CD4-positive, alpha-beta T cell treated with Interleukin-6 for 4 hours (primary cell): ENCODE data around the gene KDM4C.
"Not testable (repeated sequence)": the region's sequence is repeated elsewhere in the genome, so short reads cannot be mapped to it uniquely, and the experiment has no call there.

Experiments used
- DNase-seq: peaks from one replicate; pipeline ENCODE4 v3.0.0-alpha.2; 2020; ENCODE audit warnings: mixed read lengths

KDM4C gene

GRCh38 chr9:7176561-7176960 is 418.8 kb downstream of the KDM4C start:
- no peak for DNase-seq

DNA sequence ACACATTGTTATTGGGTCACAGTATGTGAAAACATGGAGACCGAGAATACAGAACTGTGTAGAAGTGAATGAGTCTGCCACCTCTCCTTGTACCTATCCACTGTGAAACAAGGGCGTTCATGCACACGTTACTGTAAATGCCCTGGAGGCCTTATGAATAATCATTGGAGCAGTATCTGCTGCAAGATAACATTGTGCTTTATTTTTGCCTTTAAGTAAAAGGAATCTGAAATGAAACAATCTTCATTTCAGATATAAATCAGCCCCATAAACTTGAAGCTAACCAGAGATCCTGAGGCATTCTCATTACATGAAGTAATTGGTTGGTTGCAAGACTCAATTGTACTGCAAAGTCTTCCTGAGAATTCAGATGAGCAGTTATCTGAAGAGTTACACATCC is 419.6 kb downstream of the KDM4C start:
- no peak for DNase-seq

DNA sequence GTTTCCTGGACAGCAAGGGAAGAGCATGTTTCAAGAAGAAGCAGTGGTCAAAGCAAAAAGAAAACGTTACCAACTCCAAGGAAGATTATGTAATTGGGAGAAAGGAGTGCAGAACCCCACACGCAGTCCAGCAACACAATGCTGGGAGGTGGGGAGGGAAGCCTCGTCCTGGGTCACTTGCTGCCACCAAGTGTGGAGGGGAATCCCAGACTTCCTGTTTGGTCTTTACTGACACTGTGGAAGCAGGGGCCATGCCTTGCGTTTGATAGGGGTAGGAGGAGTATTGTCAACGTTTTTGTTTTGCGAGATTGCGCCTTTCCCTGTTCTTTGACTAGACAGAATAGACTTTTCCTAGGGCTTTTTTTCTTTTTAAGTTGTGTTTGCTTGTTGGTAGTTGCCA is 421.0 kb downstream of the KDM4C start:
- no peak for DNase-seq

DNA sequence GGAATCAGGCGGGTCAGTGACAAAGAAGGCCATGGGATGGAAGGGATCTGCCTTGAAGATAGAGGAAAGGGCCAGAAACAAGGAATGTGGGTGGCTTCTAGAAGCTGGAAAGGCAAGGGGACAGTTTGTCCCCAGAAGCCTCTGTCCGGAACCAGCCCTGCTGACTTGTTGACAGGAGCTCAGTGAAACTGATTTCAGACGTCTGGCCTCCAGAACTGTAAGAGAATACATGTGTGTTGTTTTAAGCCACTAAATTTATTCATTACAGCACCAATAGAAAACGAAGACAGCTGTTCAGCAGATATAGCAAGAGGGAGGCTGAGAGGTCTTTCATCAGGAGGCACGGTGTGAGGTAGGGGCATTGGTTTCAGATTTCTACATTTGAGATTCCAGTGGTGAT is 422.5 kb downstream of the KDM4C start:
- DNase-seq, result no peak

- not testable (repeated sequence) for DNase-seq
Observed at GRCh38 chr9:7183139-7183538, 425.4 kb downstream of the KDM4C start.

DNA sequence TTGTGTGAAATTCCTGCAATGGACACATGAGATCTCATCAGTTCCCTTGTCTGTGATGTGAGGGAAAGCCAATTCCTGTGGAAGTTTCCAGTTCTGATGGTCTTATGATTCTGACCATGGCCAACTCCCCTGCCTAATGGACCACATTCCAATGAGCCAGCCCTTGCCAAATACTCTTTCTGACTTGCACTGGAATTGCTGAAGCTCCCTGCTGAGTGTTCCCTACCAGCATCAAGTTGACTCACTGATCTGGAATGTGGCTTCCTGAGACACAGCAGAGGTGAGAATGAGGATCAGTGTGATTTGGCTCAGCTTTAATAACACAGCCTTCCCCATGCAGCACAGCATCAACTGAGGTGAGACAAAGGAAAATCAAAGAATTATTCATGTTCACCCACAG is 427.8 kb downstream of the KDM4C start:
- DNase-seq, result no peak

- no peak for DNase-seq
Observed at GRCh38 chr9:7186175-7186574, 428.4 kb downstream of the KDM4C start.

- no peak for DNase-seq
Observed at GRCh38 chr9:7192266-7192665, 434.5 kb downstream of the KDM4C start.

- DNase-seq, result no peak
Observed at GRCh38 chr9:7195526-7195925, 437.8 kb downstream of the KDM4C start.

DNA sequence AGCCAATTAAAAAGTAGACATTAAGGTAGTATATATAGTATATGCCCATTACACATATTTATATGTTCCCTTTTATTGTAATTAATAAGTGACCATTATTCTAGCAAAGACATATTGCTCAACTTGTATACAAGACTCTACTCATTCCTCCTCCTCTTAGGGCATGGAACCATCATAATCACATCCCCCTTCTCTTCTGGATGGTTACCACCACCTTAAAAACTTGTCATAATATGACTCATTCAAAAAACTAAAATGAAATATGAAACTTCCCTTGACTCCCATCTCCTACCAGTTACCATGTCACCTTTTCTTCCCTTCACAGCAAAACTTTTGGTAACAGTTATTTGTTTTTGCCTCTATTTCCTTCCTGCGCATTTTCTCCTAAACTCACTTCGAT is 438.7 kb downstream of the KDM4C start:
- no peak for DNase-seq

- DNase-seq, result no peak
Observed at GRCh38 chr9:7201196-7201595, 443.4 kb downstream of the KDM4C start.

DNA sequence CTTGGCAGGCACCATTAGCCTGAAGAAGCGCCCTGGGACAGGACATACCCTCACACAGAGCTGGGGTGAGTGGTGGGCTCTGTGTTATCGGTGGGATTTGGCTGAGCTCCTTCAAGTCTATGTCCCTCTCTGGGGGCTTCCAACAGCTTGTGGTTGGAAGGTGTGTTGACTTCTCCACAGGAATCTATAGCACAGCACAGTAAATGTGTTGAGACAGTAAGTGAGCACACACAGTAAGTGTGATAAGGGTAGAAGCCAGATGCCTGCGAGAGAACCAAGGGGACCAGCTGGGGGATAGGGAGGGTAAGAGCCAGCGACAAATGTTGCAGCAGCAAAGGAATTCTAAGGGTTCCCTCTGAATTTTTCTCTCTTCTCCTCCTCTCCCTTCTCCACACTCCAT is 448.0 kb downstream of the KDM4C start:
- DNase-seq, result no peak

DNA sequence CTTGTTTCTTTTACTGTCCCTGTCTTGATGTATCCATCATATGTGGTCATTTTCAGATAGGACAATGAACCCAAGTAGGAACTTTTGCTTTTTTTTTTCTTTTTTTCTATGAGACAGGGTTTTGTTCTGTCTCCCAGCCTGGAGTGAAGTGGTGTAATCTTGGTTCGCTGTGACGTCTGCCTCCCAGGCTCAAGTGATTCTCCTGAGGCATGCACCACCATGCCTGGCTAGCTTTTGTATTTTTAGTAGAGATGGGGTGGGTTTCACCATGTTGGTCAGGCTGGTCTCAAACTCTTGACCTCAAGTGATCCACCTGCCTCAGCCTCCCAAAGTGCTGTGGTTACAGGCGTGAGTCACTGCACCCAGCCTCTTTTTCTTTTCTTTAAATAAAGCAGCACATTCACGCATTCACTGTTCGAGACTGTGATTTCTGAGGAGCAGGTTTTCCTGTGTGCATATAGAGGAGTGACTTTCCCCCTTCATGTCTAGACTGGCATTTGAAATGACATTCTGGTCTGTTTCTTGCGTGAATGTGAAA is 448.5 kb downstream of the KDM4C start:
- no peak for DNase-seq

DNA sequence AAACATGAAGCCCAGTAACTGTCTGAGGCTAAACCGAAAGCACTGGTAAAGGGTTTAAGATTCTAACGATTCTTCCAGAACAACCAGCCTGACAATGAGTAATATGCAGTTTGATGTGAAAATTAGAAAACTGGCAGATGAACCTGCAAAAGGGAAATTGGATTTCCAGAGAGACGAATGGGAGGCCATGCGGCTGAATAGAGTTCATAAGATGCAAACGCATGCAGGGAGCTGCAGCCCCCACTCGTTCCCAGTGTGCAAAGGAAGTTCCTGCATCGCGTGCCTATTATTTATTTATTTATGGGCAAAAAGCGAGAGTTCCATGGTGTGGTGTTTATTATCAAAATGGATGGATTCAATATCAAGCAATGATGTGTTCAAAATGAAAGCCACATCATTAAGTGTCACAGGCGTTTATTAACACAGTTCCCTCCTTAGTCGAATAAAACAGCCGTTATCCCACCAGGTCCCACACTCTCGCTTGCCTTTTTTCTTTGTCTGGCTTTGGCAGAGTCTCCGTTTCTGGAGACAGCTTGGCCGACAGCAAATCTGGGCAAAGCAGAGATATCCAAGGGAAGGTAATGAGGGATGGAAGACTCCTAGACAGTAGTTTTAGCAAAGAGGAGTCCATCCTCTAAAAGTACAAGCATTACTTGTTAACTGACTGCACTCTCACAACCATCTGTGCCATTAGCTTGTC is 451.4 kb downstream of the KDM4C start:
- no peak for DNase-seq

GRCh38 chr9:7209990-7210389 is 452.2 kb downstream of the KDM4C start:
- no peak for DNase-seq

DNA sequence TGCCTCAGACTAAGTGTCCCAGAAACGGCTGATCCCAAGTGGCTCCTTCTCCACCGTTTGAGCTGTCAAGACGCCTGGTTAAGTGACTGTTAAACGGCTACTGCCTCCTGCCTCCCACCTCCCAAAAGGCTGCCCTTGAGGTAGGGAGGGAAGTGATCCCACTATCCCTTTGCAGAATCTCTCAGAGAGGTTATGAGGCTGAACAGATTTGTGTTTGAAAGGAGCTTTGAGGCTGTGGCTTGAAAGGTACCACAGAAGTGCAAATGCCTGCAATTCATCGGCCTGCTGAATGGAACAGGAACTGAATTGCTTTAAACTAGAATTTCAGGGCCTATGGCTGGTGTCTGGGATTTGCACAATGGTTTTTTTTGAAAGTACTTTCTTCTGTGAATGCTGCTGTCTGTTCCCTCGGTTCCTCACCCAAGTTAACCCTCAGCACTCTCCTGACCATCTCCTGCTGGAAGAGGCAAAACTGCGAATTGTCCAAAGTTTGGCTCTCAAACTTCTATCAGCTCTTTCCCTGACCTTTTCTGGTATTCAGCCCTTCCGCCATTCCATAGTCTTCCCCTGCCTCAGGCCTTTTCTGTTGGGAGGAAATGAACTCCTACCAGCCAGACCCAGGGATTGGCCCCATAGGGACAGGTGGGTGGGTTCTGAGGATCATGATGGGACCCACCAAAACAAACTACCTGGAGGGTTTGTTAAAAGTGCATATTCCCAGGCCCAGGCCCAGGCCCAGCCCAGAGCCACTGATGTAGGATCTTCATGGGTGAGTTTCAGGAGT is 453.3 kb downstream of the KDM4C start:
- DNase-seq, result no peak

DNA sequence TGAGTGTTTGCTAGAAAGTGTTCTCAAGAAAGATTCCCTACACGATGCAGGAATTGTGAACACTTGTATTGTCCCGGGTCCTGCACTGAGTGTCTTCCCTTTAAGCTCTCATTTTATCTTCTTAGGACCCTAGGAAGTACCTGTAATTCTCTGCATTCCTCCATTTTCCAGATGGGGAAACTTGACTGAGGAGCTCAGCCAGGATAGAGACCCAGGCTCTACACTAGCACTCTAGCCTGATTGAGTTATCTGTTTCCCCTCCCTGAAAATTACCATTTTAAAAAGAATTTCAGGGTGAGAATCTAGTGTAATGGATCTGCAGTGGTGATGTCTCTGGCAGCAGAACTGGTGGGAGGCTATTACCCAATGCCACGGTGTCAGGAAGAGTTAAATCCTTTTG is 453.9 kb downstream of the KDM4C start:
- no peak for DNase-seq

DNA sequence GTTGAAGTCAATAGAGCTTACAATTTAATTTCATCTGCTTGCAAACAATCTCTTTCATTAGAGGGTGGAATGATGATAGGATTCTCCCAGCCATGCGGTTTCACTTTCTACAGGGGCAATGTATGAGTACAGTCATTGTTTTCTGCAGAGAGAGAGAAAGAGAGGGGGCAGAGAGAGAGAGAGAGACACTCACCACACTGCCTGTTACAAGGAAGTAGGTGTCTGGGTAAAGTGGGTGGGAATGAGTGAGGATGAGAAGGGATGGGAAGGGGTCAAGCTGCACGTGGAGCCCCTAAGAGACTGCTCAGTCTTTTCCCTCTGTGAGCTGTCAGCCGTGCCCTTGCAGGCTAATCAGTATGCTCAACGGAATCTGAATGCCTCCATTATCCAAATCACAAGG is 454.3 kb downstream of the KDM4C start:
- no peak for DNase-seq

DNA sequence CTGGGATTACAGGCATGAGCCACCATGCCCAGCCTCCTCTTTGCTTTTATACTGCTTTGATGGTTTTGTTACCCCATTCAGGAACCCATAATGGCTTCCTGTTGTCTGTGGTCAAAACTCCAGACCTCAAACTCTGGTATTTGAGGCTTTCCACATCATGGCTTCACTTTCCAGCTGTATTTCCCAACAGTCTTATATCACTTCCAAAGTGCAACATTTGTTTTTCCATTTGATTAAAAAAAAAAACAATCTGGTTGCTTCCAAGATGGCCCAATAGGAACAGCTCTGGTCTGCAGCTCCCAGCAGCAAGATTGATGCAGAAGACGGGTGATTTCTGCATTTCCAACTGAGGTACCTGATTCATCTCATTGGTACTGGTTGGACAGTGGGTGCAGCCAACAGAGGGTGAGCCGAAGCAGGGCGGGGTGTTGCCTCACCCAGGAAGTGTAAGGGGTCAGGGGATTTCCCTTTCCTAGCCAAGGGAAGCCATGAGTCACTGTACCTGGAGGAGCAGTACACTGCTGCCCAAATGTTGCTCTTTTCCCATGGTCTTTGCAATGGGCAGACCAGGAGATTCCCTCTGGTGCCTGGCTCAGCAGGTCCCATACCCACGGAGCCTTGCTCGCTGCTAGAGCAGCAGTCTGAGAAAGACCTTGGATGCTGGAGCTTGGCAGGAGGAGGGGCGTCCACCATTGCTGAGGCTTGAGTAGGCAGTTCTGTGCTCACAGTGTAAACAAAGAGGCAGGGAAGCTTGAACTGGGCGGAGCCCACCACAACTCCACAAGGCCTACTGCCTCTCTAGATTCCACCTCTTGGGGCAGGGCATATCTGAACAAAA is 458.4 kb downstream of the KDM4C start:
- no peak for DNase-seq

DNA sequence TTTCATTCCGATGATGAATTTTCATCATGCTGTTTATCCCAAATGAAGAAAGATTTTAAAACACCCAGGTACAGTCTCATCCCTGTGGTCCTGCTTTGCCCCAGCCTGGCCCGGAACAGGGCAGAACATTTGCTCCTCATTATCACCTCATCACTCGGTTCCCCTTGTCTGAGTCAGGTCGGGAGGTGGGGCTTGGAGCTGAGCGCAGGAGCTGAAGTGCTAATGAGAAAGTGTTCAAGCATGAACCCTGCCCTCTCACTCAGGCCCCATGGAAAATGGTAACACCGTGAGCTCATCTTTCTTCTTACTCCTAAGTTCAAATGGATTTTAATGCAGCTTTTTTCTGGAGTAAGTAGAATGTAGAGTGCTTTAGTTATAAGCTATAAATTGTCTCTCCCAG is 466.2 kb downstream of the KDM4C start:
- DNase-seq, result no peak
